Panc1 (cell line): ENCODE measurements around the gene GPRC5B. TPM values are rescaled to one million over a fixed set of nuclear protein-coding genes. Genes with fewer than 3 reads are reported as not detected.

ENCODE experiments used
- ATAC-seq: fragments of 200-7000 bp; cut with Tn5 transposase; 2 replicates; pipeline ENCODE4 v1.9.1; 2020; ENCODE audit warnings: mild to moderate bottlenecking, moderate library complexity
- BruUV-seq: library from RNA; stranded (reverse); fragments of 400-500 nt; replicated peaks from 2 replicates; lab custom pipeline; 2021; lab: Mats Ljungman, UMichigan
- CTCF ChIA-PET: fragments of 300-600 bp; sonication (Branson Sonifier 250); formaldehyde crosslinking; loops from one replicate; lab custom pipeline; 2022; ENCODE audit warnings: antibody characterized with exemption; lab: Charles Lee
- POLR2A ChIA-PET: fragments of 300-600 bp; sonication (Branson Sonifier 250); formaldehyde crosslinking; loops from one replicate; lab custom pipeline; 2022; ENCODE audit warnings: antibody characterized with exemption; lab: Charles Lee
- DNase-seq: peaks from one replicate; pipeline ENCODE4 v3.0.0-alpha.2; 2010; ENCODE audit warnings: low read depth, low spot score
- H3K27ac ChIP-seq: 2 replicates; pipeline ENCODE4 v1.5.1; 2011; ENCODE audit warnings: mild to moderate bottlenecking, low read length, inconsistent platforms
- H3K27me3 ChIP-seq: fragments of 200-500 bp; sonication (Bioruptor generic); 2 replicates; pipeline ENCODE4 v1.6.0; 2014; ENCODE audit warnings: low read length, inconsistent platforms; ENCODE audit not compliant: control insufficient read depth, insufficient read depth
- H3K36me3 ChIP-seq: fragments of 200-500 bp; sonication (Bioruptor generic); 2 replicates; pipeline ENCODE4 v1.5.1; 2014; ENCODE audit warnings: inconsistent platforms, mild to moderate bottlenecking, low read length, moderate library complexity; ENCODE audit not compliant: control insufficient read depth, insufficient read depth
- H3K4me1 ChIP-seq: 2 replicates; pipeline ENCODE4 v1.5.1; 2011; ENCODE audit warnings: inconsistent platforms, mild to moderate bottlenecking, low read length, moderate library complexity; ENCODE audit not compliant: control insufficient read depth, insufficient read depth
- H3K4me3 ChIP-seq, 2 experiments: 2 replicates each; pipeline ENCODE4 v1.5.1; 2011 to 2012; ENCODE audit warnings: low read depth in 2 of 2, low read length in 2 of 2, mild to moderate bottlenecking in 2 of 2, inconsistent platforms in 1 of 2, moderate library complexity in 1 of 2
- H3K9me3 ChIP-seq: fragments of 200-500 bp; sonication (Bioruptor generic); 2 replicates; pipeline ENCODE4 v1.5.1; 2014; ENCODE audit warnings: low read depth, mild to moderate bottlenecking, inconsistent platforms, low read length, moderate library complexity; ENCODE audit not compliant: control insufficient read depth, insufficient read depth
- CTCF ChIP-seq: fragments of 450-650 bp; IDR thresholded peaks from 2 replicates; pipeline ENCODE4 v1.5.1; 2017; ENCODE audit warnings: mild to moderate bottlenecking
- POLR2AphosphoS5 ChIP-seq: IDR thresholded peaks from 2 replicates; pipeline ENCODE4 v1.6.1; 2012; ENCODE audit warnings: mild to moderate bottlenecking, low read depth, low read length, moderate library complexity
- SIN3A ChIP-seq: IDR thresholded peaks from 2 replicates; pipeline ENCODE4 v1.6.1; 2012; ENCODE audit warnings: low read depth, mild to moderate bottlenecking, low read length, moderate library complexity, borderline replicate concordance; ENCODE audit not compliant: insufficient read depth
- TCF7L2 ChIP-seq: IDR thresholded peaks from 2 replicates; pipeline ENCODE4 v1.6.1; 2011; ENCODE audit warnings: mild to moderate bottlenecking, low read depth, low read length, inconsistent platforms
- in situ Hi-C: cut with HindIII; loops from 2 replicates; pipeline ENCODE4 v1.10.0; 2016; ENCODE audit warnings: low sequenced_read_pairs, low pct_unique_long_range_greater_than_20kb
- intact Hi-C: fragments of 100-400 bp; cut with micrococcal nuclease; formaldehyde crosslinking; loops from one replicate; pipeline ENCODE4 v1.10.0; 2022; ENCODE audit not compliant: unreplicated experiment
- total RNA-seq: library from RNA; stranded (reverse); gene quantifications from one replicate; pipeline ENCODE4 v1.2.1, GENCODE V29; 2021; ENCODE audit not compliant: unreplicated experiment
- TF ChIP-seq, protein P1 (sequence below), 2 experiments: IDR thresholded peaks; 2 replicates each; pipeline ENCODE4 v1.6.1; 2011 to 2012; ENCODE audit warnings: low read depth in 2 of 2, control low read depth in 1 of 2, low read length in 1 of 2, mild to moderate bottlenecking in 1 of 2, moderate library complexity in 1 of 2; ENCODE audit not compliant: insufficient read depth in 1 of 2

GPRC5B gene
- total RNA-seq, 1 experiment from 2014 or later, result 10.4 TPM

GRCh38 chr16:19914877-19915276, 30.2 kb upstream of the GPRC5B start:
- no peak overlapping the region for H3K27ac ChIP-seq
- POLR2A ChIA-PET, result no interaction called here
- no peak overlapping the region for H3K4me3 ChIP-seq
- H3K27me3 ChIP-seq, result no peaks in the 10 kb centered on the region
- CTCF ChIA-PET, result interaction anchor here (0.7 kb wide), 1 partner anchor 8 kb away, joined by 3 read pairs; no protein-coding TSS in a partner anchor
- BruUV-seq, result no TSS peak
- ATAC-seq (no peak), DNase-seq (no peak)
- H3K36me3 ChIP-seq, result no peaks in the 10 kb centered on the region
- H3K4me1 ChIP-seq, result no peaks in the 10 kb centered on the region
- in situ Hi-C loops (no loop called here), intact Hi-C loops (no loop called here)
- TF ChIP-seq, protein P1, sequence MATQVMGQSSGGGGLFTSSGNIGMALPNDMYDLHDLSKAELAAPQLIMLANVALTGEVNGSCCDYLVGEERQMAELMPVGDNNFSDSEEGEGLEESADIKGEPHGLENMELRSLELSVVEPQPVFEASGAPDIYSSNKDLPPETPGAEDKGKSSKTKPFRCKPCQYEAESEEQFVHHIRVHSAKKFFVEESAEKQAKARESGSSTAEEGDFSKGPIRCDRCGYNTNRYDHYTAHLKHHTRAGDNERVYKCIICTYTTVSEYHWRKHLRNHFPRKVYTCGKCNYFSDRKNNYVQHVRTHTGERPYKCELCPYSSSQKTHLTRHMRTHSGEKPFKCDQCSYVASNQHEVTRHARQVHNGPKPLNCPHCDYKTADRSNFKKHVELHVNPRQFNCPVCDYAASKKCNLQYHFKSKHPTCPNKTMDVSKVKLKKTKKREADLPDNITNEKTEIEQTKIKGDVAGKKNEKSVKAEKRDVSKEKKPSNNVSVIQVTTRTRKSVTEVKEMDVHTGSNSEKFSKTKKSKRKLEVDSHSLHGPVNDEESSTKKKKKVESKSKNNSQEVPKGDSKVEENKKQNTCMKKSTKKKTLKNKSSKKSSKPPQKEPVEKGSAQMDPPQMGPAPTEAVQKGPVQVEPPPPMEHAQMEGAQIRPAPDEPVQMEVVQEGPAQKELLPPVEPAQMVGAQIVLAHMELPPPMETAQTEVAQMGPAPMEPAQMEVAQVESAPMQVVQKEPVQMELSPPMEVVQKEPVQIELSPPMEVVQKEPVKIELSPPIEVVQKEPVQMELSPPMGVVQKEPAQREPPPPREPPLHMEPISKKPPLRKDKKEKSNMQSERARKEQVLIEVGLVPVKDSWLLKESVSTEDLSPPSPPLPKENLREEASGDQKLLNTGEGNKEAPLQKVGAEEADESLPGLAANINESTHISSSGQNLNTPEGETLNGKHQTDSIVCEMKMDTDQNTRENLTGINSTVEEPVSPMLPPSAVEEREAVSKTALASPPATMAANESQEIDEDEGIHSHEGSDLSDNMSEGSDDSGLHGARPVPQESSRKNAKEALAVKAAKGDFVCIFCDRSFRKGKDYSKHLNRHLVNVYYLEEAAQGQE (IDR thresholded peaks at IDR 0.05; ENCODE audit: insufficient read depth in 1 of 2, low read depth in 2 of 2, low read length in 1 of 2), result no peak
- no peak for TF ChIP-seq SIN3A
- TF ChIP-seq CTCF, result no peak
- no peak for TF ChIP-seq TCF7L2
- no peak for TF ChIP-seq POLR2AphosphoS5
- H3K9me3 ChIP-seq, result no peaks in the 10 kb centered on the region

DNA sequence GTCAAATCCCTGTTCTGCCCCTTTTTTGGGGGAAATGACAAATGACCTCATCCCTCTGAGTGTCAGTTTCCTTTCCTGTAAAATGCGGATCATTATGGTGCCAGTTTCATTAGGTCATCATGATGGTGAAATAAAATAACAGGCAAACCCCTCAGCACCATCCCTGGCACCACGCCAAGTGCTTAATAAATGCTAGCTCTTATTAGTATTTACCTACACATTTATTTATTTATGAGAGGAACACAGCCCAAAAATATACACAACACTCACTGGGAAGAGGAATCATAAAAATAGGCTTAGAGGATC, 28.6 kb upstream of the GPRC5B start:
- CTCF ChIA-PET, result interaction anchor here (2.8 kb wide), 1 partner anchor 387 kb away, joined by 10 read pairs; no protein-coding TSS in a partner anchor

More for the DNA sequence above, 28.6 kb upstream of the GPRC5B start:
- no peak overlapping the region for H3K4me3 ChIP-seq
- no peaks in the 10 kb centered on the region for H3K36me3 ChIP-seq
- no TSS peak for BruUV-seq
- no peaks in the 10 kb centered on the region for H3K4me1 ChIP-seq
- ATAC-seq (no peak), DNase-seq (no peak)
- no peaks in the 10 kb centered on the region for H3K27me3 ChIP-seq
- no peaks in the 10 kb centered on the region for H3K9me3 ChIP-seq
- H3K27ac ChIP-seq, result no peak overlapping the region
- TF ChIP-seq SIN3A, result no peak
- TF ChIP-seq, protein P1 (IDR thresholded peaks at IDR 0.05; ENCODE audit: insufficient read depth in 1 of 2, low read depth in 2 of 2, low read length in 1 of 2), result no peak
- no peak for TF ChIP-seq CTCF
- no peak for TF ChIP-seq POLR2AphosphoS5
- TF ChIP-seq TCF7L2, result no peak
- in situ Hi-C loops, result no loop called here
- POLR2A ChIA-PET, result no interaction called here
- intact Hi-C loops, result no loop called here
